Ectodermal cell (in vitro differentiated cells): Measurements from ENCODE around the gene CRELD2.

Experiments
- H3K27ac ChIP-seq: 2 replicates; pipeline ENCODE4 v1.7.0; 2013; ENCODE audit warnings: mild to moderate bottlenecking, low read depth, low read length; ENCODE audit not compliant: insufficient read depth, poor library complexity, severe bottlenecking
- H3K27me3 ChIP-seq: 2 replicates; pipeline ENCODE4 v1.7.0; 2013; ENCODE audit warnings: mild to moderate bottlenecking, low read length; ENCODE audit not compliant: insufficient read depth, control insufficient read depth, poor library complexity, severe bottlenecking
- H3K36me3 ChIP-seq: one replicate; pipeline ENCODE4 v1.7.0; 2013; ENCODE audit warnings: low read length; ENCODE audit not compliant: control insufficient read depth, insufficient read depth
- H3K4me1 ChIP-seq: one replicate; pipeline ENCODE4 v1.7.0; 2013; ENCODE audit warnings: low read length; ENCODE audit not compliant: control insufficient read depth, insufficient read depth
- H3K4me3 ChIP-seq: 2 replicates; pipeline ENCODE4 v1.7.0; 2013; ENCODE audit warnings: low read depth, low read length, control low read depth; ENCODE audit not compliant: insufficient read depth
- H3K9me3 ChIP-seq: 2 replicates; pipeline ENCODE4 v1.7.0; 2013; ENCODE audit warnings: mild to moderate bottlenecking, low read length, moderate library complexity; ENCODE audit not compliant: control insufficient read depth
- WGBS, 2 experiments: methylation state at CpG; one replicate each; pipeline ENCODE4 v1.1.7; 2013; ENCODE audit warnings: missing lambda C conversion rate in 2 of 2; 5-methylcytosine and 5-hydroxymethylcytosine counted together

Gene CRELD2

DNA sequence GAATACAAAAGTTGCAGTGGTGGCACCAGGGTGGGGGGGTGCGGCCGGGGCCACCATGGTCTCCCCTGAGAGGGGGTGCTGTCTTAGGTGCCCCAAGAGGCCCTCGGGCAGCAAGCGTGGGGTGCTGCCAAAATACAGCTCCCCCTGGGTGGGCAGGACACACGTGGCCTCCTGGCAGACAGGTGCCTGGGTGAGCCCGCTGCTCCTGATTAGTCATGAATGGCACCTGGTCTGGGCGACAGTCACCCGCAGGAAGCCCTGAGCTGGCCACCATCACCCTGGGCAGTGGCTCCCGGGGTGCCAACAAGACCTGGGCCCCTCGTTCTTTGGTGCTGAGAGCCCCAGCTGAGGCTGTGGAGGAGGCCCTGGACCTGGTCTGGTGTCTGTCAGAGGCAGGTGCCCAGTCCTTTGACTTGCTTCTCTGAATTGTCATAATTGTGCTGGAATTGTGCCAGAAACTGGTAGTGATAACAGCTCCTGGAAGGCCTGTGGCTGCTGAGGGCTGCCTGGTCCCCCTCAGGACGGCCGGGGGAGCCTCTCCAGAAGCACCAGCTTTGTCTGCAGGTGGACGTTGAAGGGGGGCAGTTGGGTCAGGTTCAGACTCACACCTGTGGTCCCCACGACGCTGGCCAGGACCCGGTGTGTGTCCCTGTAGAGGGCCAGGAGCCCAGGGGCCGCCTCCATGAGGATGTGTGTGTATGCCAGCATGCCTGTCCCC is 15.0 kb upstream of the CRELD2 start:
- H3K9me3 ChIP-seq: no peaks in the 10 kb centered on the region
- no peaks in the 10 kb centered on the region for H3K4me1 ChIP-seq
- H3K27me3 ChIP-seq: no peaks in the 10 kb centered on the region
- no peak overlapping the region for H3K27ac ChIP-seq
- WGBS, 2 experiments: 94 to 96% methylated on average over 17 of the region's 17 CpGs
- peaks cover 17% of the 10 kb centered on the region for H3K36me3 ChIP-seq
- H3K4me3 ChIP-seq: no peak overlapping the region

DNA sequence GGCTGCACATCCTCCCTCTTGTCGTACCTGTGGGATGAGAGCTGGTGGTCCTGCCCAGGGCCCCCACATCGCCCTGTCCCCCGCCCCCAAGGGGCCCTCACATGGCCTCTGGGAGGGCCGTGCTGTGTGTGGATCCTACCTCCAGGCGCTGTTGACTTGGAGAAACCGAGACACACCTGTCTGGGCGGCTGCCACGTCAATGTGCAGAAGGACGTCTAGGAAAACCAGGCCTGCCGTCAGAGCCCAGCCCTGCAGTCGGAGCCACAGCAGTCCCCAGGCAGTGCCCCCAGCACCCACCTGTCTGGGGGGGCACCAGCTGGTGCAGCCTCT is 14.4 kb upstream of the CRELD2 start:
- H3K27ac ChIP-seq: no peak overlapping the region
- 94 to 95% methylated on average over 11 of the region's 11 CpGs for WGBS, 2 experiments
- no peaks in the 10 kb centered on the region for H3K9me3 ChIP-seq
- H3K27me3 ChIP-seq: no peaks in the 10 kb centered on the region
- no peaks in the 10 kb centered on the region for H3K4me1 ChIP-seq
- no peak overlapping the region for H3K4me3 ChIP-seq
- H3K36me3 ChIP-seq: peaks cover 17% of the 10 kb centered on the region

DNA sequence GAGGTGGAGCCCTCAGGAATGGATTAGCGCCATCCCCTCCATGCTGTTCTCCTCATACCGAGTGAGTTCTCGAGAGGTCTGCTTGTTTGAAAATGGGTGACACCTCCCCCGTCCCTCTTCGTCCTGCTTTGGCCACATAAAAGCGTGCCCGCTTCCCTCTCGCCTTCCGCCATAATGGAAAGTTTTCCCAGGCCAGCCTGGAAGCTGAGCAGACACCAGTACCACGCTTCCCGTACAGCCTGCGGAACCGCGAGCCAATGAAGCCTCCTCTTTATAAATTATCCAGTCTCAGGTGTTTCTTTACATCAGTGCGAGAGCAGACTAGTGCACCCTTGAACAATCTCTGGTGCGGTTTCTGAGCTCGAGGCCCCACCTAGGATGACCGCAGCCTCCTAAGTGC is 13.0 kb upstream of the CRELD2 start:
- WGBS, 2 experiments: 96% methylated on average over 18 of the region's 18 CpGs
- H3K27me3 ChIP-seq: no peaks in the 10 kb centered on the region
- H3K36me3 ChIP-seq: peaks cover 17% of the 10 kb centered on the region
- H3K27ac ChIP-seq: no peak overlapping the region
- no peaks in the 10 kb centered on the region for H3K9me3 ChIP-seq
- no peaks in the 10 kb centered on the region for H3K4me1 ChIP-seq
- no peak overlapping the region for H3K4me3 ChIP-seq

DNA sequence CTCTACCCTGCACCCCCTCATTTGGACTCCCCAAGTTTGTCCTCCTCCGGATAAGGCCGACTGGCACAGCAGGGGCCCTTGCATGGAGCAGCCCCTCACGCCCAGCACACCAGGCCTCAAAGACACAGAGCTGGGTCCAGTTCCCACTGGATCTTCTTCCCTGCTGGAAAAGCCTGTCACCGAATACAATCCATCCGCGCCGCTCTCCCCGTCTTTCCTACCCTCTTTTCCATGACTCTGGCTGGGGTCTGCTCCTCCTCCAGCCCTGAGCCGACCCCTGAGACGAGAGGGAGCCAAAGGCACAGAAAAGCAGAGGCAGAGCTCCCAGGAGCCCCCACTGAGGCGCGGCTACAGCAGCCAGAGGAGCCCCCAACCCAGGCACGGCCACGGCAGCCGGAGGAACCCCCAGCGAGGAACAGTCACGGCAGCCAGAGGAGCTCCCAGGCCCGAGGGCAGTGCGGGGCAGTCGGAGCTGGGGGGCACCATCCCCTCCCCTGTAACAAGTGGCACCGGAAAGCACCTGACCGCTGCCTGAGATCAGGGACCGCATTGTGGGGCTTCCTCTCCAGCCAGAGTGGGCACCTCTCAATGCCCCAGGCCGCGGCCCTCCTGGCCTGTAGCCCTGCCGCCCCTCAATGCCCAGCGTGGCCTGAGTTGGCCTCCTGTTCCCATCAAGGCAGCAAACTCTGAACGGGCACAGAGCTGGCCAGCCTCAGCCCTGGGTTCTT is 12.2 kb upstream of the CRELD2 start:
- no peaks in the 10 kb centered on the region for H3K9me3 ChIP-seq
- peaks cover 16% of the 10 kb centered on the region for H3K36me3 ChIP-seq

DNA sequence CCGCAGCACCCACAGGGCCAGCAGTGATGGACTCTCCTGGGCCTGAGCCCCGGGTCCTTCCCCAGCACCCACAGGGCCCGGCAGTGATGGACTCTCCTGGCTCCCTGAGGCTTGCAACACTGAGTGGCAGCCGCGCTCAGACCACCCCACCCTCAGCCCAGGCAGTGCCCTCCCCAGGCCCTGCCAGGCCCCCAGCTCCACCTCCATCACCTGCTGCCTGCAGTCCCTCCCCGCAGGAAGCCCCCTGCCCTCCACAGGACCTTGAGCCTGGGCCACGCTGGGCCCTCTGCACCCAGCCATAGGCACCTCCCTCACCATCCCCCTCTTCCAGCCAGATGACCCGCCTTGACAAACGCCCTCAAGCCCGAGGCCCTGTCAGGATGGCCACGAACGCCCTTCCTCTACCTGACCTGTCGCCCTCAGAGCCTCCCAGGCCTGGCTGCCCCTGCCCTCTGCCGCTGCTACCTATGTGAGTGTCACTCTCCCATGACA is 11.6 kb upstream of the CRELD2 start:
- H3K27me3 ChIP-seq: no peaks in the 10 kb centered on the region
- H3K27ac ChIP-seq: no peak overlapping the region
- no peak overlapping the region for H3K4me3 ChIP-seq
- WGBS, 2 experiments: 92 to 94% methylated on average over 14 of the region's 14 CpGs
- H3K36me3 ChIP-seq: peaks cover 10% of the 10 kb centered on the region
- no peaks in the 10 kb centered on the region for H3K4me1 ChIP-seq
- no peaks in the 10 kb centered on the region for H3K9me3 ChIP-seq

More for the DNA sequence above, 12.2 kb upstream of the CRELD2 start:
- Histone ChIP-seq H3K4me1 (no peaks in the 10 kb centered on the region), H3K27me3 (no peaks in the 10 kb centered on the region), H3K27ac (no peak overlapping the region), H3K4me3 (no peak overlapping the region)
- 93 to 95% methylated on average over 28 of the region's 28 CpGs for WGBS, 2 experiments

DNA sequence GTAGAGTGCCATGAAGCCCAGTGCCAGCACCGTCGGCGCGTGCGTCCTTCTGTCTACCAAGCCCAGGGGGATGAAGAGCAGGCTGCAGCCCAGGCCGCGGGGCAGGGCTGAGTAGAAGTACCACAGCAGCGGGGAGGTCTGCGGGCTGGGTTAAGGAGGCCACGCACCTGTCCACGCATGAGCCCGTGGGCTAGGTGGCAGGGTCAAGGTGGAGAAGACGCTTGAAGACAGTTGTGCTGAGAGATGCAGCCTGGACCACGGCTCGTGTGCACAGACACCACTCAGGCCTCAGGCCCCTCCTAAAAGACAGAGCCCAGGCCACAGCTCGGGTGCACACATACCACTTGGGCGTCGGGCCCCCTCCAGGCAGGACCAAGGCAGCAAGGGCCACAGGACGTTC is 10.6 kb upstream of the CRELD2 start:
- peaks cover 11% of the 10 kb centered on the region for H3K36me3 ChIP-seq
- H3K27me3 ChIP-seq: no peaks in the 10 kb centered on the region
- H3K4me1 ChIP-seq: no peaks in the 10 kb centered on the region
- no peaks in the 10 kb centered on the region for H3K9me3 ChIP-seq
- WGBS, 2 experiments: 94 to 96% methylated on average over 19 of the region's 19 CpGs
- H3K4me3 ChIP-seq: no peak overlapping the region
- no peak overlapping the region for H3K27ac ChIP-seq

DNA sequence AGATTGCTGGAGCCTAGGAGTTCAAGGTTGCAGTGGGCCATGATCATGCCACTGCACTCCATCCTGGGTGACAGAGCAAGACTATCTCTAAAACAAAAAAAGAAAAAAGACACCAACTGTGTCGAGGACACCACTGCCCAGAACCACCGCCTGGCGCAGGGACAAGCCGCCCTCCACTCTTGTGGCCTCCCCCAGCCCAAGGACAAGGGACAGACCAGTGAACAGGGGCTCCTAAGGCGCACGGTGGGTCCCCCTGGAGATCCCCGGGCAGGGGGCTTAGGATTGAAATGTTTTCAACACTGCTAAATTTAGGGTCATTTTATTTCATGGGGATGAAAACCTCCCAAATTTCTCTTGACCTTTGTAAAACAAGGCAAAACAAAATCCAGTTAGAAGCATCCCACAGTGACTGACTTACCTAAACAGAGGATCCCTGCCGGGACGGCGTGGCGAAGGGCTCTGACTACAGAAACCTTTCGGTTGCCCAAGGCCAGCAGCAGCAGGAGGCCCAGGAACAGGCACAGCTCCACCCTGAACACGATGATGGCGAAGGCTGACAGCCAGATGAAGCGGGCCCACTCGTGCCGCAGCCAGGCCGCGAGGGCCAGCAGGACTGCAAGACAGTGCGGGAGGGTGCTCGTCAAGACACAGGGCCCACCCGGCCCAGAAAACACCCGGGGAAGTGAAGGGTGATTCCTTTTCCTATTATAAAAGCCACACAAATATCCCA is 8.8 kb upstream of the CRELD2 start:
- Histone ChIP-seq H3K27me3 (no peaks in the 10 kb centered on the region), H3K27ac (no peak overlapping the region), H3K36me3 (peaks cover 5% of the 10 kb centered on the region), H3K4me3 (no peak overlapping the region), H3K4me1 (no peaks in the 10 kb centered on the region), H3K9me3 (no peaks in the 10 kb centered on the region)
- 93 to 94% methylated on average over 23 of the region's 23 CpGs for WGBS, 2 experiments

DNA sequence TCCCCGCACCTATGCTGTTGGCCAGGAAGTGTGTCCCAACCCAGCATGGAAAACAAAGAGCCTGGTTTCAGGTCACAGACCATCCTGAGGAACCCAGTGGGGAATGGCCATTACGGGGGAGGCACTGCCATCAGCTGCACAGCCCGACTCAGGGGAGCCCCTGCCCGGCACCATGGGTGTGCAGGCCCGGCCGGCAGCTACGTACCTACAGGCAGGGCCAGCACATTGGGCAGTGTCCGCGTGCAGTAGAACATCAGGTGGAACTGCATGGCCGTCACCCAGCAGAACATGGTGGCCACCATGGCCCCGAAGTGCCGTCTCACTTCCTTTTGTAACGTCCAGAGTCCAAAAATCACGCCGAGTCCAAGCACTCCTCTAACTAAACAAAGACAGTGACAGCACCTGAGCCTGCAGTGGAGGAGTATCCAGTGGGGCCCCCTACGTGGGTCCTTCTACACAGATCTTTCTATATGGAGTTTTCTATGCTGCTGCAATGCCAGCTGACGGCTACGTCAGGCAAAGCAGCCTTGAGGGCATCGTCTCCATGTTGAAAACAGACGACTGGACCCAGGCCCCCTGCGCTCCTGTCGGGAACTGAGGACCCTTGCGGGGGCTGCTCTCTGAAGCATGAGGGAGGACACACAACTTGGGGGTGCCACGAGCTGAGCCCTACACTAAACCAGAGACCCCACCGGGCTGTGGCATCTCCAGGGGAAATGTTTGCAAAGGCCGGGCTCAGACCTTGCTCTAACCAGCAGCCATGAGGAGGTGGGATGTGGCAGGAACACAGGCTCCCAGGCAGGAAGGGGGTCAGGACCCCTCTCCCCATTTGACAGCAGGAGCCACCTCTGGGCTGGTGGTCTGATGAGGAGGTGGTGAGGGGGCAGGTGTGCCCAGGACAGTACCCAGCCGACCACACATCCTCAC is 7.9 kb upstream of the CRELD2 start:
- 95% methylated on average over 27 of the region's 27 CpGs for WGBS, 2 experiments
- peaks cover 5% of the 10 kb centered on the region for H3K36me3 ChIP-seq
- no peaks in the 10 kb centered on the region for H3K4me1 ChIP-seq
- H3K27me3 ChIP-seq: no peaks in the 10 kb centered on the region
- no peak overlapping the region for H3K27ac ChIP-seq
- no peaks in the 10 kb centered on the region for H3K9me3 ChIP-seq
- no peak overlapping the region for H3K4me3 ChIP-seq

DNA sequence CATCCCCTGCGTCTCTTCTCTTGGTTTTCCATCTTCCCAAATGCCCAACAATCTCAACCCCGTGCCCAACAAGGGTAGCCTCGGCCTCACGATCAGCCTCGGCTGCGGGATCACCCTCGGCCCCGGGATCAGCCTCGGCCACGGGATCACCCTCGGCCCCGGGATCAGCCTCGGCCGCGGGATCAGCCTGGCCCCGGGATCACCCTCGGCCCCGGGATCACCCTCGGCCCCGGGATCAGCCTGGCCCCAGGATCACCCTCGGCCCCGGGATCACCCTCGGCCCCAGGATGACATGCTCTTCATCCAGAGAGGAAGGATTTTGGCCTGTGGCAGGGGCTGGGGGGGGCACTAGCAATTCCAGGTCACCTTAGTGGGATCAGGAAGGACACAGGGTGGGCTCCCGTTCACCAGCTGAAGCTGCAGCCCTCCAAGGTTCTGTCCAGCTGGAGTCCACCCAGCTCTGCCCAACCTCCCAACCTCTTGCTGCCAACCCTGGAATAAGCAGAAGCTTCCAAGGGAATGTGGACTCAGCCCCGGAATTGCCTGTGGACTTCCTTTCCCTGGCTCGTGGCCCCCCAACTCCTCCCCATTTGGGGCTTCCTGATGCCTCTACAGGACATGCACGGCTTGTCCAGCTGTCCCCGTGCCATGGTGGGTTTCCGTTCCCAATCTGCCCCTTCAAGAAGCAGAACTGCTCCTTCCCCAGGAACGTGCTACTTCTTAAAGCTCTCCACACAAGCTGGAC is 6.4 kb upstream of the CRELD2 start:
- no peak overlapping the region for H3K27ac ChIP-seq
- peaks cover 5% of the 10 kb centered on the region for H3K36me3 ChIP-seq
- H3K4me1 ChIP-seq: no peaks in the 10 kb centered on the region
- H3K27me3 ChIP-seq: no peaks in the 10 kb centered on the region
- 94 to 95% methylated on average over 30 of the region's 30 CpGs for WGBS, 2 experiments
- no peak overlapping the region for H3K4me3 ChIP-seq
- H3K9me3 ChIP-seq: no peaks in the 10 kb centered on the region
